Hepatocyte (in vitro differentiated cells): ENCODE results near the gene USP3. TPM values are rescaled to one million over a fixed set of nuclear protein-coding genes. Genes with fewer than 3 reads are reported as not detected.

Experiments
- DNase-seq: peaks from one replicate; pipeline ENCODE4 v3.0.0-alpha.2; 2016; ENCODE audit warnings: low spot score
- H2AFZ ChIP-seq: fragments of 200-600 bp; sonication (generic); 2 replicates; pipeline ENCODE4 v1.6.0; 2016; ENCODE audit warnings: antibody characterized with exemption, mild to moderate bottlenecking
- H3K27ac ChIP-seq: fragments of 200-600 bp; sonication (generic); 2 replicates; pipeline ENCODE4 v1.5.1; 2016; ENCODE audit warnings: mild to moderate bottlenecking
- H3K27me3 ChIP-seq: fragments of 200-600 bp; sonication (generic); 2 replicates; pipeline ENCODE4 v1.6.1; 2016
- H3K36me3 ChIP-seq: fragments of 200-600 bp; sonication (generic); replicated peaks from 2 replicates; pipeline ENCODE4 v1.5.1; 2016; ENCODE audit warnings: low read depth; ENCODE audit not compliant: insufficient read depth
- H3K4me1 ChIP-seq: fragments of 200-600 bp; sonication (generic); 2 replicates; pipeline ENCODE4 v1.5.1; 2016; ENCODE audit warnings: mild to moderate bottlenecking, moderate library complexity; ENCODE audit not compliant: insufficient read depth
- H3K4me2 ChIP-seq: fragments of 200-600 bp; sonication (generic); 2 replicates; pipeline ENCODE4 v1.6.0; 2016
- H3K4me3 ChIP-seq: fragments of 200-600 bp; sonication (generic); 2 replicates; pipeline ENCODE4 v1.5.1; 2016; ENCODE audit warnings: mild to moderate bottlenecking
- H3K79me2 ChIP-seq: fragments of 200-600 bp; sonication (generic); 2 replicates; pipeline ENCODE4 v1.6.0; 2017; ENCODE audit warnings: mild to moderate bottlenecking
- H3K9me2 ChIP-seq: fragments of 200-600 bp; sonication (generic); replicated peaks from 2 replicates; pipeline ENCODE4 v1.6.0; 2017; ENCODE audit warnings: mild to moderate bottlenecking; ENCODE audit not compliant: insufficient read depth
- H3K9me3 ChIP-seq: fragments of 200-600 bp; sonication (generic); 2 replicates; pipeline ENCODE4 v1.5.1; 2016; ENCODE audit warnings: low read depth, mild to moderate bottlenecking
- H4K20me1 ChIP-seq: fragments of 200-600 bp; sonication (generic); 2 replicates; pipeline ENCODE4 v1.6.0; 2016; ENCODE audit warnings: mild to moderate bottlenecking; ENCODE audit not compliant: insufficient read depth, poor library complexity, severe bottlenecking
- EZH2 ChIP-seq: fragments of 200-600 bp; sonication (generic); IDR thresholded peaks from 2 replicates; pipeline ENCODE4 v1.6.1; 2016; ENCODE audit warnings: antibody characterized with exemption, mild to moderate bottlenecking, borderline replicate concordance
- EZH2phosphoT487 ChIP-seq: fragments of 200-600 bp; sonication (generic); IDR thresholded peaks from one replicate; pipeline ENCODE4 v1.6.1; 2018; ENCODE audit warnings: antibody characterized with exemption, mild to moderate bottlenecking, low read depth, moderate library complexity; ENCODE audit not compliant: unreplicated experiment, severe bottlenecking
- WGBS: methylation state at CpG from one replicate; pipeline ENCODE4 v1.1.6; 2016; ENCODE audit warnings: low lambda C conversion rate; ENCODE audit errors: missing lambda C conversion rate; 5-methylcytosine and 5-hydroxymethylcytosine counted together
- polyA plus RNA-seq: library from polyadenylated mRNA; unstranded; fragments of >200 nt; fragmentation: Nextera tagmentation; extraction: Ambion mirVana; gene quantifications from 2 replicates; pipeline ENCODE4 v1.2.1, GENCODE V29; 2016
- total RNA-seq: library from RNA; depleted of rRNA; stranded (reverse); fragments of >200 nt; gene quantifications from 2 replicates; pipeline ENCODE4 v1.2.3, GENCODE V29; 2014
- TF ChIP-seq, protein P1 (sequence below): fragments of 200-600 bp; sonication (generic); IDR thresholded peaks from 2 replicates; pipeline ENCODE4 v1.5.1; 2016; ENCODE audit warnings: antibody characterized with exemption, mild to moderate bottlenecking; ENCODE audit not compliant: poor library complexity

The USP3 gene
- total and polyA plus RNA-seq, 2 experiments from 2014 or later, result 30.5 to 61.2 TPM

DNA sequence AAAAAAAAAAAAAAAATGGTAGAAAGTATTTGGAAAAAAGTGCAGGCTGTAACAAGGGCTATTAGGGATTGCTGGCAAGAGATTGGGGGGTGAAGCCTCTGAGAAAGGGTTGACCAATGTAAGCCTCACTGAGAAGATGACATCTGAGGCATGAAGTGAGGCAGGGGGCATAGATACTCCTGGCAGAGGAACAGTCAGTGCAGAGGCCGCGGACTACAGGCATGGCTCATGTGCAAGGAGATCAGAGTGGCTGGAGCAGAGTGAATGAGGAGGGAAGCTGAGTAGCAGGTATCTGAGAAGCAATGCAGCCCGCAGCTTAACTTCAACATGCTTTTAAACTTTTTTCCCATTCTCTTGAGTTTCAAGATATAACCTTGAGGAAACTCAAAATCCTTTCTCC, 98.2 kb downstream of the USP3 start:
- no peaks in the 10 kb centered on the region for H3K9me3 ChIP-seq
- H2AFZ ChIP-seq, result no peak overlapping the region
- no peaks in the 10 kb centered on the region for H4K20me1 ChIP-seq
- H3K4me2 ChIP-seq, result no peak overlapping the region
- H3K9me2 ChIP-seq, result no peaks in the 10 kb centered on the region
- no peak overlapping the region for H3K27ac ChIP-seq
- H3K79me2 ChIP-seq, result no peaks in the 10 kb centered on the region
- DNase-seq, result no peak
- peaks cover 26% of the 10 kb centered on the region for H3K4me1 ChIP-seq
- H3K4me3 ChIP-seq, result no peak overlapping the region
- 97% methylated on average over 3 of the region's 3 CpGs for WGBS
- no peaks in the 10 kb centered on the region for H3K27me3 ChIP-seq
- H3K36me3 ChIP-seq, result no peaks in the 10 kb centered on the region
- TF ChIP-seq, protein P1, sequence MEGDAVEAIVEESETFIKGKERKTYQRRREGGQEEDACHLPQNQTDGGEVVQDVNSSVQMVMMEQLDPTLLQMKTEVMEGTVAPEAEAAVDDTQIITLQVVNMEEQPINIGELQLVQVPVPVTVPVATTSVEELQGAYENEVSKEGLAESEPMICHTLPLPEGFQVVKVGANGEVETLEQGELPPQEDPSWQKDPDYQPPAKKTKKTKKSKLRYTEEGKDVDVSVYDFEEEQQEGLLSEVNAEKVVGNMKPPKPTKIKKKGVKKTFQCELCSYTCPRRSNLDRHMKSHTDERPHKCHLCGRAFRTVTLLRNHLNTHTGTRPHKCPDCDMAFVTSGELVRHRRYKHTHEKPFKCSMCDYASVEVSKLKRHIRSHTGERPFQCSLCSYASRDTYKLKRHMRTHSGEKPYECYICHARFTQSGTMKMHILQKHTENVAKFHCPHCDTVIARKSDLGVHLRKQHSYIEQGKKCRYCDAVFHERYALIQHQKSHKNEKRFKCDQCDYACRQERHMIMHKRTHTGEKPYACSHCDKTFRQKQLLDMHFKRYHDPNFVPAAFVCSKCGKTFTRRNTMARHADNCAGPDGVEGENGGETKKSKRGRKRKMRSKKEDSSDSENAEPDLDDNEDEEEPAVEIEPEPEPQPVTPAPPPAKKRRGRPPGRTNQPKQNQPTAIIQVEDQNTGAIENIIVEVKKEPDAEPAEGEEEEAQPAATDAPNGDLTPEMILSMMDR, result no peak
- TF ChIP-seq EZH2, result no peak
- TF ChIP-seq EZH2phosphoT487, result no peak

DNA sequence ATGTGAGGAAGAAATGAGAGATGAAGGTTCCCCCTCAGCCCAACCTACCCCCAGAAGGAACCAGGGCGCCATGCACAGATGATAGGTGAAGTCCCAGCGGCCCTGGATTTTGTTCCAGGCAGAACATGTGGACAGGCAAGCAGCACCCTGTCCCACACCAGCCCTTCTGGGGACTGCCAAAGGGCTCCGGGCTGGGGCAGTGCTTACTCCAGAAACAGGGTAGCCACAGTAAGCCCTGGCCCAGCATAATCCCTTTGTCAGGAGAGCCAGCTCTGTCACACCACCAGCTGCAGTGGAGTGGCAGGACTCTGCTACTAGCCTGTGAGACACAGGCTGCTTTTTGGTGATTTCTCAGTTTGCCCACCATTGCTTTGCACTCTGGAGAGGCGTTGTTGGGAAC, 99.1 kb downstream of the USP3 start:
- TF ChIP-seq, protein P1, result no peak
- TF ChIP-seq EZH2, result no peak
- TF ChIP-seq EZH2phosphoT487, result no peak
- Histone ChIP-seq H3K27ac (no peak overlapping the region), H3K4me3 (no peak overlapping the region), H2AFZ (no peak overlapping the region), H3K79me2 (no peaks in the 10 kb centered on the region), H3K9me2 (no peaks in the 10 kb centered on the region), H3K9me3 (no peaks in the 10 kb centered on the region), H3K36me3 (no peaks in the 10 kb centered on the region), H3K4me2 (no peak overlapping the region), H3K27me3 (no peaks in the 10 kb centered on the region), H3K4me1 (peaks cover 17% of the 10 kb centered on the region), H4K20me1 (no peaks in the 10 kb centered on the region)
- 90% methylated on average over 4 of the region's 4 CpGs for WGBS
- no peak for DNase-seq

DNA sequence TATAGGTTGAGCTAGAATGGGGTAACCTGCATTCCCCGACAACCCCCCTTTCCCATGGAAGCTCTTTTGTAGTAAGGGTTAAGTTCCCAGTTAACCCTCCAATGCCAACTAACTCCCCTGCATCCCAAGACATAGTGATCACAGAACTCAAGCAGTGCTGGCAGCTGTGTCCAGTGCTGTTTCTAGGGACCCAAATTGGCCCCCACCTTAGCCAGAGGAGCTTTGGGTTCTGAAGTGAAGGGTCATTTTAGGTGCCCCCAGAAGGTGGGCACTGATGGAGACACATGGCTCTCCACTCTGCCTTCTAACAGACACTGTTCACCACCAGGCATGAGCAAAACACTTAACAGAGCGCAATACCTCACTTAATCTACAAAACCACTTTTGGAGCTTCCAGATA, 99.9 kb downstream of the USP3 start:
- no peaks in the 10 kb centered on the region for H3K79me2 ChIP-seq
- H2AFZ ChIP-seq, result no peak overlapping the region
- H3K9me2 ChIP-seq, result no peaks in the 10 kb centered on the region
- no peaks in the 10 kb centered on the region for H3K9me3 ChIP-seq
- TF ChIP-seq EZH2phosphoT487 (no peak), EZH2 (no peak)
- TF ChIP-seq, protein P1, result no peak
- H3K4me3 ChIP-seq, result no peak overlapping the region
- H3K4me1 ChIP-seq, result peaks cover 10% of the 10 kb centered on the region
- no peak for DNase-seq
- no peaks in the 10 kb centered on the region for H4K20me1 ChIP-seq
- WGBS, result 86% methylated on average over 2 of the region's 2 CpGs
- H3K27me3 ChIP-seq, result no peaks in the 10 kb centered on the region
- no peak overlapping the region for H3K27ac ChIP-seq
- H3K36me3 ChIP-seq, result no peaks in the 10 kb centered on the region
- H3K4me2 ChIP-seq, result no peak overlapping the region

DNA sequence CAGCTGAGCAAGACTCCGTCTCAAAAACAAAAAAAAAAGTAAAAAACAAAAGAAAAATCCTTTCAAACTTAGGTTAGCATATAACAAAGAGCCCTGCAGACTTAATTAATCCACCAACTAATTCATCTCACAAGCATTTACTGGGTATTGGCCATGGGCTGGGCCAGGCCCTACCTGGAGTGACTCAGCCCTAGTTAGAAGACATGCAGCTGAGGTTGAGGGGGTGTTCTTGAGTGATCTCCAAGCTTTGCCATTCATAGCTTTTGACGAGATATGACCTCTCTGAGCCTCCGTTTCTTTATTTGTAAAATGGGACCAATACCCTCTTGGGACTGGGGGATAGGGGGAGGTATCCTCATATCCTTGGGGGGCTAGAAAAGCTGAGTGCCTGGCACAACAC, 100.6 kb downstream of the USP3 start:
- peaks cover 10% of the 10 kb centered on the region for H3K4me1 ChIP-seq
- 100% methylated on average over 3 of the region's 3 CpGs for WGBS
- no peak for DNase-seq

More for the DNA sequence above, 100.6 kb downstream of the USP3 start:
- H3K27ac ChIP-seq, result no peak overlapping the region
- H4K20me1 ChIP-seq, result no peaks in the 10 kb centered on the region
- H3K9me2 ChIP-seq, result no peaks in the 10 kb centered on the region
- H2AFZ ChIP-seq, result no peak overlapping the region
- no peaks in the 10 kb centered on the region for H3K36me3 ChIP-seq
- H3K9me3 ChIP-seq, result no peaks in the 10 kb centered on the region
- H3K27me3 ChIP-seq, result no peaks in the 10 kb centered on the region
- no peak overlapping the region for H3K4me2 ChIP-seq
- TF ChIP-seq, protein P1, result no peak
- TF ChIP-seq EZH2phosphoT487 (no peak), EZH2 (no peak)
- no peaks in the 10 kb centered on the region for H3K79me2 ChIP-seq
- no peak overlapping the region for H3K4me3 ChIP-seq
